HepG2 (cell line): ENCODE results near the gene IL1RAP. TPM values are rescaled to one million over a fixed set of nuclear protein-coding genes. Genes with fewer than 3 reads are reported as not detected.

Experiments used
- ATAC-seq: fragments of 200-7000 bp; cut with Tn5 transposase; 3 replicates; pipeline ENCODE4 v1.9.1; 2020; ENCODE audit warnings: mild to moderate bottlenecking, moderate library complexity
- BruUV-seq: library from RNA; stranded (reverse); fragments of 400-500 nt; replicated peaks from 2 replicates; lab custom pipeline; 2021; lab: Mats Ljungman, UMichigan
- CTCF ChIA-PET: fragments of 300-600 bp; formaldehyde crosslinking; extraction: SDS; loops from one replicate; lab custom pipeline; 2021; ENCODE audit warnings: low total read pairs, inconsistent platforms, low intra/inter-chr PET ratio; lab: Yijun Ruan, JAX
- POLR2A ChIA-PET: fragments of 350-600 bp; sonication (Branson Sonifier 250); formaldehyde crosslinking; loops from one replicate; lab custom pipeline; 2020; ENCODE audit warnings: antibody characterized with exemption, inconsistent platforms; lab: Yijun Ruan, JAX
- DNase-seq: peaks from one replicate; pipeline ENCODE4 v3.0.0-alpha.2; 2015; ENCODE audit warnings: low spot score
- FAIRE-seq: peaks from 3 replicates; lab custom pipeline; 2011; peaks lifted over from hg19 to GRCh38; lab: Jason Lieb, UNC
- H2AFZ ChIP-seq: one replicate; pipeline ENCODE4 v1.6.1; 2011; ENCODE audit warnings: low read length, inconsistent platforms
- H3K27ac ChIP-seq: fragments of 300-600 bp; 3 replicates; pipeline ENCODE4 v1.8.0; 2011; ENCODE audit warnings: mixed run types, mild to moderate bottlenecking, mixed read lengths, low read length, inconsistent platforms; ENCODE audit not compliant: insufficient read depth; ENCODE audit errors: extremely low read length
- H3K27me3 ChIP-seq, 2 experiments: fragments of 200-600 bp in 1 of 2; 2 replicates in 1 of 2; 3 replicates in 1 of 2; pipeline versions ENCODE4 v1.6.0 to v1.8.0; 2011; ENCODE audit warnings: low read length in 2 of 2, mild to moderate bottlenecking in 2 of 2, moderate library complexity in 2 of 2, inconsistent platforms in 1 of 2; ENCODE audit not compliant: insufficient read depth in 2 of 2, control insufficient read depth in 1 of 2
- H3K36me3 ChIP-seq, 2 experiments: fragments of 200-600 bp in 1 of 2; replicated peaks in 1 of 2; 2 replicates in 1 of 2; 3 replicates in 1 of 2; pipeline versions ENCODE4 v1.5.1 to v1.8.0; 2011; ENCODE audit warnings: low read length in 2 of 2, inconsistent platforms in 1 of 2; ENCODE audit not compliant: insufficient read depth in 2 of 2, control insufficient read depth in 1 of 2
- H3K4me1 ChIP-seq: 2 replicates; pipeline ENCODE4 v1.5.1; 2012; ENCODE audit warnings: low read length, inconsistent platforms; ENCODE audit not compliant: insufficient read depth
- H3K4me2 ChIP-seq: 2 replicates; pipeline ENCODE4 v1.6.0; 2011; ENCODE audit warnings: low read depth, low read length, inconsistent platforms
- H3K4me3 ChIP-seq, 3 experiments: fragments of 200-600 bp in 1 of 3; sonication (generic), shearing (Covaris generic) in 1 of 3; replicated peaks in 1 of 3; 2 replicates each; pipeline ENCODE4 v1.5.1; 2011 to 2016; ENCODE audit warnings: low read length in 3 of 3, inconsistent platforms in 2 of 3, low read depth in 2 of 3, mild to moderate bottlenecking in 2 of 3, control low read depth in 1 of 3, mixed read lengths in 1 of 3; ENCODE audit not compliant: insufficient read depth in 1 of 3
- H3K79me2 ChIP-seq: one replicate; pipeline ENCODE4 v1.6.1; 2011; ENCODE audit warnings: low read length, inconsistent platforms; ENCODE audit not compliant: insufficient read depth
- H3K9ac ChIP-seq: 2 replicates; pipeline ENCODE4 v1.6.0; 2011; ENCODE audit warnings: mild to moderate bottlenecking, low read depth, low read length, inconsistent platforms; ENCODE audit not compliant: insufficient read depth
- H3K9me3 ChIP-seq: 2 replicates; pipeline ENCODE4 v1.5.1; 2012; ENCODE audit warnings: mild to moderate bottlenecking, low read length
- H4K20me1 ChIP-seq: 2 replicates; pipeline ENCODE4 v1.6.0; 2011; ENCODE audit warnings: inconsistent platforms, mild to moderate bottlenecking, low read length, moderate library complexity; ENCODE audit not compliant: insufficient read depth
- CHD4 ChIP-seq: fragments of 200-600 bp; sonication (generic); IDR thresholded peaks from 2 replicates; pipeline ENCODE4 v1.7.0; 2017; ENCODE audit warnings: mild to moderate bottlenecking, low read length, borderline replicate concordance
- CREB3 ChIP-seq: sonication (generic); formaldehyde crosslinking; IDR thresholded peaks from 2 replicates; pipeline ENCODE4 v1.5.0; 2020; ENCODE audit warnings: missing genetic modification reagents
- IRF9 ChIP-seq: sonication (generic); formaldehyde crosslinking; IDR thresholded peaks from 2 replicates; pipeline ENCODE4 v1.8.0; 2022; ENCODE audit warnings: missing genetic modification reagents, mild to moderate bottlenecking, borderline replicate concordance
- KAT2B ChIP-seq: fragments of 150-350 bp; IDR thresholded peaks from 2 replicates; pipeline ENCODE4 v1.6.1; 2014; ENCODE audit warnings: low read depth, low read length, borderline replicate concordance
- KDM5A ChIP-seq: fragments of 200-600 bp; sonication (generic); IDR thresholded peaks from 2 replicates; pipeline ENCODE4 v1.7.0; 2018; ENCODE audit warnings: antibody characterized with exemption, mild to moderate bottlenecking, low read length, borderline replicate concordance
- MXD3 ChIP-seq: IDR thresholded peaks from 2 replicates; pipeline ENCODE4 v1.6.1; 2016; ENCODE audit warnings: mild to moderate bottlenecking, missing biosample characterization, missing genetic modification reagents
- PHF20 ChIP-seq: sonication (generic); formaldehyde crosslinking; IDR thresholded peaks from 2 replicates; pipeline ENCODE4 v1.5.0; 2020; ENCODE audit warnings: mild to moderate bottlenecking, missing genetic modification reagents
- THRA ChIP-seq: sonication (generic); formaldehyde crosslinking; IDR thresholded peaks from 2 replicates; pipeline ENCODE4 v1.4.0; 2020; ENCODE audit warnings: missing genetic modification reagents, borderline replicate concordance
- ZBTB10 ChIP-seq: sonication (generic); formaldehyde crosslinking; IDR thresholded peaks from 2 replicates; pipeline ENCODE4 v1.4.0; 2020; ENCODE audit warnings: missing genetic modification reagents, borderline replicate concordance
- ZNF24 ChIP-seq: fragments of 450-650 bp; IDR thresholded peaks from 2 replicates; pipeline ENCODE4 v1.6.1; 2017; ENCODE audit warnings: antibody characterized with exemption, mild to moderate bottlenecking
- WGBS: methylation state at CpG from one replicate; pipeline ENCODE4 v1.1.6; 2017; ENCODE audit warnings: low lambda C conversion rate; 5-methylcytosine and 5-hydroxymethylcytosine counted together
- in situ Hi-C: cut with HindIII; loops from 2 replicates; pipeline ENCODE4 v1.10.0; 2017; ENCODE audit warnings: low pct_unique_long_range_greater_than_20kb; ENCODE audit not compliant: extremely low pct_ligation_motif_present
- intact Hi-C: fragments of 100-400 bp; cut with micrococcal nuclease; formaldehyde crosslinking; loops from one replicate; pipeline ENCODE4 v1.10.0; 2022; ENCODE audit not compliant: unreplicated experiment
- polyA plus RNA-seq, 8 experiments: library from polyadenylated mRNA; depleted of rRNA in 3 of 8; stranded (reverse) in 7 of 8; unstranded in 1 of 8; fragments of >200 nt; fragmentation: Illumina TruSeq in 4 of 8; extraction: Trizol in 4 of 8; gene quantifications; 2 replicates each; pipeline versions ENCODE4 v1.2.1 to v1.2.3, GENCODE V29; 2011 to 2016; ENCODE audit warnings: low read depth in 4 of 8, missing spikeins in 1 of 8, mixed read lengths in 1 of 8; ENCODE audit not compliant: insufficient read depth in 1 of 8
- total RNA-seq, 5 experiments: library from RNA; depleted of rRNA; stranded (reverse); fragments of >200 nt; fragmentation: Illumina TruSeq; extraction: Trizol; gene quantifications; 2 replicates each; pipeline ENCODE4 v1.2.3, GENCODE V29; 2016; ENCODE audit warnings: low read depth in 1 of 5

The IL1RAP gene
- total and polyA plus RNA-seq, 2 of the 13 experiments (the other 11 are each of a cell fraction or from before 2014, with no cell fraction given), result 18.3 to 54.9 TPM

GRCh38 chr3:190531406-190531805, 17.5 kb downstream of the IL1RAP start (continued):
- TF ChIP-seq KDM5A, result no peak
- TF ChIP-seq ZNF24, result no peak

- in situ Hi-C loops (no loop called here), intact Hi-C loops (no loop called here)
- Histone ChIP-seq H4K20me1 (no peaks in the 10 kb centered on the region), H3K27me3 (no peaks in the 10 kb centered on the region), H2AFZ (no peak overlapping the region), H3K4me1 (peaks cover 69% of the 10 kb centered on the region), H3K79me2 (peaks cover 68% of the 10 kb centered on the region), H3K9ac (no peak overlapping the region), H3K4me3 (no peak overlapping the region), H3K9me3 (no peaks in the 10 kb centered on the region), H3K27ac (no peak overlapping the region), H3K4me2 (no peak overlapping the region), H3K36me3 (peaks cover 4 to 14% of the 10 kb centered on the region in 2 experiments; a peak in 3 of 5 replicates)
- DNase-seq, result no peak
- BruUV-seq, result no TSS peak
- 98% methylated on average over 7 of the region's 7 CpGs for WGBS
- CTCF ChIA-PET, result no interaction called here
- FAIRE-seq, result no peak
- no peak for TF ChIP-seq THRA (CRISPR knock-in tag)
- TF ChIP-seq CHD4, result no peak
- no peak for TF ChIP-seq KAT2B
- TF ChIP-seq MXD3 (CRISPR knock-in tag), result no peak
- no peak for TF ChIP-seq CREB3 (CRISPR knock-in tag)
- no peak for TF ChIP-seq PHF20 (CRISPR knock-in tag)
- no peak for TF ChIP-seq ZBTB10 (CRISPR knock-in tag)
- TF ChIP-seq IRF9 (CRISPR knock-in tag), result no peak
- ATAC-seq, result no peak
- POLR2A ChIA-PET, result no interaction called here
Observed at GRCh38 chr3:190532731-190533203, 18.9 kb downstream of the IL1RAP start.
